GM12878 (cell line): ENCODE measurements around the gene NPFFR2. TPM values are rescaled to one million over a fixed set of nuclear protein-coding genes. Genes with fewer than 3 reads are reported as not detected.

Experiments used
- ATAC-seq: fragments of 200-7000 bp; cut with Tn5 transposase; 3 replicates; pipeline ENCODE4 v1.9.1; 2020; ENCODE audit warnings: mild to moderate bottlenecking, moderate library complexity
- BruUV-seq: library from RNA; stranded (reverse); fragments of 400-500 nt; replicated peaks from 2 replicates; lab custom pipeline; 2021; lab: Mats Ljungman, UMichigan
- CTCF ChIA-PET: fragments of 300-600 bp; sonication (Branson Sonifier 250); formaldehyde crosslinking; extraction: SDS; loops from one replicate; lab custom pipeline; 2021; ENCODE audit warnings: inconsistent platforms; lab: Yijun Ruan, JAX
- POLR2A ChIA-PET: fragments of 350-600 bp; formaldehyde crosslinking; extraction: SDS; loops from one replicate; lab custom pipeline; 2021; ENCODE audit warnings: inconsistent platforms; lab: Charles Lee
- RAD21 ChIA-PET: fragments of 300-600 bp; sonication (Branson Sonifier 250); formaldehyde crosslinking; loops from one replicate; lab custom pipeline; 2023; ENCODE audit warnings: antibody characterized with exemption; ENCODE audit not compliant: unreplicated experiment; lab: Charles Lee
- SMC1A ChIA-PET: fragments of 300-600 bp; sonication (Branson Sonifier 250); formaldehyde crosslinking; loops from one replicate; lab custom pipeline; 2023; ENCODE audit not compliant: unreplicated experiment, uncharacterized antibody; lab: Charles Lee
- DNase-seq: peaks from one replicate; pipeline ENCODE4 v3.0.0-alpha.2; 2011; ENCODE audit warnings: low read depth, low spot score
- FAIRE-seq: peaks from 3 replicates; lab custom pipeline; 2011; peaks lifted over from hg19 to GRCh38; lab: Jason Lieb, UNC
- H2AFZ ChIP-seq: 2 replicates; pipeline ENCODE4 v1.6.0; 2011; ENCODE audit warnings: low read depth, low read length, control low read depth; ENCODE audit not compliant: control insufficient read depth
- H3K27ac ChIP-seq: 2 replicates; pipeline ENCODE4 v1.5.1; 2011; ENCODE audit warnings: control low read depth; ENCODE audit not compliant: control insufficient read depth, insufficient read depth
- H3K27me3 ChIP-seq, 2 experiments: replicated peaks in 1 of 2; 2 replicates each; pipeline versions ENCODE4 v1.6.0 to v1.6.1; 2011; ENCODE audit warnings: low read length in 1 of 2; ENCODE audit not compliant: control insufficient read depth in 2 of 2, insufficient read depth in 2 of 2
- H3K36me3 ChIP-seq, 2 experiments: 2 replicates each; pipeline ENCODE4 v1.5.1; 2011; ENCODE audit warnings: low read length in 1 of 2; ENCODE audit not compliant: control insufficient read depth in 2 of 2, insufficient read depth in 2 of 2
- H3K4me1 ChIP-seq: 2 replicates; pipeline ENCODE4 v1.6.1; 2011; ENCODE audit warnings: mild to moderate bottlenecking, low read length, moderate library complexity, mixed read lengths; ENCODE audit not compliant: control insufficient read depth, insufficient read depth
- H3K4me2 ChIP-seq: 2 replicates; pipeline ENCODE4 v1.6.0; 2011; ENCODE audit warnings: control low read depth; ENCODE audit not compliant: control insufficient read depth, insufficient read depth
- H3K4me3 ChIP-seq: fragments of 200-600 bp; sonication (generic); 2 replicates; pipeline ENCODE4 v1.5.1; 2016
- H3K79me2 ChIP-seq: 2 replicates; pipeline ENCODE4 v1.6.0; 2011; ENCODE audit warnings: low read length; ENCODE audit not compliant: control insufficient read depth, insufficient read depth
- H3K9ac ChIP-seq: 2 replicates; pipeline ENCODE4 v1.8.0; 2011; ENCODE audit warnings: low read length, control low read depth, mixed read lengths; ENCODE audit not compliant: control insufficient read depth, insufficient read depth
- H3K9me3 ChIP-seq: replicated peaks from 3 replicates; pipeline ENCODE4 v1.5.1; 2011; ENCODE audit warnings: mild to moderate bottlenecking, low read length; ENCODE audit not compliant: control insufficient read depth, insufficient read depth
- H4K20me1 ChIP-seq: 2 replicates; pipeline ENCODE4 v1.6.0; 2011; ENCODE audit not compliant: control insufficient read depth, insufficient read depth
- BCL11A ChIP-seq: IDR thresholded peaks from 2 replicates; pipeline ENCODE4 v1.6.1; 2011; ENCODE audit warnings: low read depth, low read length
- CHD1 ChIP-seq: IDR thresholded peaks from 2 replicates; pipeline ENCODE4 v1.6.1; 2012; ENCODE audit warnings: low read depth, low read length, improper control_type of control experiment
- CTCF ChIP-seq, 3 experiments: IDR thresholded peaks in 2 of 3; conservative IDR thresholded peaks in 1 of 3; 2 replicates each; pipeline ENCODE4 v1.5.1; 2011; ENCODE audit warnings: low read depth in 3 of 3, low read length in 3 of 3, mild to moderate bottlenecking in 3 of 3, control low read depth in 2 of 3, moderate library complexity in 2 of 3, inconsistent platforms in 1 of 3, mixed read lengths in 1 of 3; ENCODE audit not compliant: control insufficient read depth in 2 of 3, insufficient read depth in 1 of 3; ENCODE audit errors: extremely low read depth in 1 of 3
- DPF2 ChIP-seq: fragments of 450-650 bp; IDR thresholded peaks from 2 replicates; pipeline ENCODE4 v1.6.1; 2017; ENCODE audit warnings: mild to moderate bottlenecking
- EGR1 ChIP-seq, 2 experiments: IDR thresholded peaks; 1 replicate in 1 of 2; 2 replicates in 1 of 2; pipeline ENCODE4 v1.6.1; 2011 to 2012; ENCODE audit warnings: low read depth in 2 of 2, low read length in 2 of 2, borderline replicate concordance in 1 of 2, mild to moderate bottlenecking in 1 of 2, moderate library complexity in 1 of 2
- LARP7 ChIP-seq: fragments of 450-650 bp; IDR thresholded peaks from 2 replicates; pipeline ENCODE4 v1.6.1; 2017; ENCODE audit warnings: mild to moderate bottlenecking
- NR2F1 ChIP-seq: fragments of 450-650 bp; conservative IDR thresholded peaks from 2 replicates; pipeline ENCODE4 v1.6.1; 2017; ENCODE audit warnings: mild to moderate bottlenecking
- PAX8 ChIP-seq: fragments of 450-650 bp; IDR thresholded peaks from 2 replicates; pipeline ENCODE4 v1.6.1; 2017; ENCODE audit warnings: mild to moderate bottlenecking, moderate library complexity
- PBX3 ChIP-seq: IDR thresholded peaks from 2 replicates; pipeline ENCODE4 v1.6.1; 2011; ENCODE audit warnings: mild to moderate bottlenecking, low read depth, low read length, moderate library complexity; ENCODE audit not compliant: insufficient replicate concordance
- SMAD5 ChIP-seq: IDR thresholded peaks from 2 replicates; pipeline ENCODE4 v1.6.1; 2016; ENCODE audit warnings: antibody characterized with exemption, low read depth
- SREBF1 ChIP-seq: IDR thresholded peaks from 2 replicates; pipeline ENCODE4 v1.6.1; 2012; ENCODE audit warnings: mild to moderate bottlenecking, low read length
- SUZ12 ChIP-seq: fragments of 200-600 bp; sonication (generic); IDR thresholded peaks from one replicate; pipeline ENCODE4 v1.6.1; 2018; ENCODE audit warnings: antibody characterized with exemption, mild to moderate bottlenecking; ENCODE audit not compliant: unreplicated experiment
- TCF3 ChIP-seq: IDR thresholded peaks from 2 replicates; pipeline ENCODE4 v1.6.1; 2012; ENCODE audit warnings: low read depth, mild to moderate bottlenecking, low read length, borderline replicate concordance; ENCODE audit not compliant: insufficient read depth
- YY1 ChIP-seq: IDR thresholded peaks from 2 replicates; pipeline ENCODE4 v1.6.1; 2011; ENCODE audit warnings: low read depth, mild to moderate bottlenecking, low read length
- ZZZ3 ChIP-seq: IDR thresholded peaks from 2 replicates; pipeline ENCODE4 v1.6.1; 2011; ENCODE audit warnings: low read depth; ENCODE audit not compliant: control insufficient read depth, insufficient read length
- WGBS: methylation state at CpG from one replicate; pipeline ENCODE4 v1.1.6; 2016; ENCODE audit warnings: low lambda C conversion rate; ENCODE audit not compliant: insufficient replicate concordance, insufficient coverage; ENCODE audit errors: missing lambda C conversion rate; 5-methylcytosine and 5-hydroxymethylcytosine counted together
- in situ Hi-C: fragments of 300-500 bp; cut with MboI; formaldehyde crosslinking; loops from 9 replicates; pipeline ENCODE4 v1.14.3; 2018; ENCODE audit warnings: mixed read lengths
- intact Hi-C: fragments of 100-400 bp; cut with micrococcal nuclease; formaldehyde crosslinking; loops from one replicate; pipeline ENCODE4 v1.14.2; 2022; ENCODE audit not compliant: unreplicated experiment
- polyA plus RNA-seq, 11 experiments: library from polyadenylated mRNA; depleted of rRNA in 4 of 11; unstranded in 6 of 11; stranded (reverse) in 5 of 11; fragments of >200 nt; fragmentation: Nextera tagmentation in 4 of 11; fragmentation: Illumina TruSeq in 1 of 11; extraction: Ambion mirVana in 4 of 11; extraction: Trizol in 1 of 11; gene quantifications; 1 replicate in 1 of 11; 2 replicates in 10 of 11; pipeline versions ENCODE4 v1.2.1 to v1.2.3, GENCODE V29; 2011 to 2016; ENCODE audit warnings: inconsistent platforms in 2 of 11, missing spikeins in 2 of 11, low read depth in 1 of 11
- total RNA-seq, 4 experiments: library from RNA; depleted of rRNA in 3 of 4; stranded (reverse); fragments of >200 nt in 3 of 4; fragmentation: Illumina TruSeq in 1 of 4; extraction: Trizol in 1 of 4; gene quantifications; 2 replicates each; pipeline versions ENCODE4 v1.2.1 to v1.2.3, GENCODE V29; 2013 to 2021

The NPFFR2 gene
- total and polyA plus RNA-seq, 10 of the 15 experiments (the other 5 are each of a cell fraction or from before 2014, with no cell fraction given) = not detected

DNA sequence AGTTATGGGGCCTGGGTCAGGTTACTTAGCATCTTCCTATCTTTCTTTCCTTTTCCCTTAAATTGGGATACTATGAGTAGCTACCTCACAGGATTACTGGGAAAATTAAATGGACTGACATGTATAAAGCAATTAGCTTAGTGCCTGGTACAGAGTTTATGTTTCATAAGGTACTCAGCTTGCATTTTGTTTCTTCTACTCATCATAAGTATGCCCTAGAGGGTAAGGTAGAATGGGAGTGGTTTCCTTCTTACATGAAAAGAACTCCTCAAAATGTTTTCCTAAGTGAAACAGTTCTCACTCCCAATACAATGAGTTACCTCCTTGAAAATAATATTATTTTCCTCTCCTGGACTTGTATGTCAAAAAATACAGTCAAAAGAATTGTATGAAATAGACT lies 75.7 kb downstream of the NPFFR2 start:
- H3K9me3 ChIP-seq = peaks cover 1% of the 10 kb centered on the region; the same call in 2 of the 3 replicates
- ChIA-PET RAD21 (no interaction called here), SMC1A (interaction anchor here (0.9 to 4.4 kb wide), 4 partner anchors 10 to 23 kb away, joined by 3 to 35 read pairs (median 7); no protein-coding TSS in a partner anchor), CTCF (interaction anchor here (0.9 to 2.1 kb wide), 2 partner anchors 10 to 15 kb away, joined by 3 to 9 read pairs; no protein-coding TSS in a partner anchor), POLR2A (no interaction called here)
- H3K36me3 ChIP-seq = no peaks in the 10 kb centered on the region
- in situ Hi-C loops (loop anchor here (25.0 kb wide), 1 partner anchor 1505 kb away; the partner anchor contains the start of gene RASSF6), intact Hi-C loops (no loop called here)
- H4K20me1 ChIP-seq = no peaks in the 10 kb centered on the region
- no TSS peak for BruUV-seq
- H3K79me2 ChIP-seq = no peaks in the 10 kb centered on the region
- H3K4me2 ChIP-seq = no peak overlapping the region
- no peak for ATAC-seq
- no peak overlapping the region for H3K9ac ChIP-seq
- no peak overlapping the region for H2AFZ ChIP-seq
- H3K4me3 ChIP-seq = no peak overlapping the region
- H3K4me1 ChIP-seq = no peaks in the 10 kb centered on the region
- no peak for DNase-seq
- no peak for TF ChIP-seq EGR1 (IDR thresholded peaks at IDR 0.05; ENCODE audit: borderline replicate concordance in 1 of 2, low read depth in 2 of 2, low read length in 2 of 2)
- H3K27ac ChIP-seq = no peak overlapping the region
- no peak for FAIRE-seq
- no peaks in the 10 kb centered on the region for H3K27me3 ChIP-seq

DNA sequence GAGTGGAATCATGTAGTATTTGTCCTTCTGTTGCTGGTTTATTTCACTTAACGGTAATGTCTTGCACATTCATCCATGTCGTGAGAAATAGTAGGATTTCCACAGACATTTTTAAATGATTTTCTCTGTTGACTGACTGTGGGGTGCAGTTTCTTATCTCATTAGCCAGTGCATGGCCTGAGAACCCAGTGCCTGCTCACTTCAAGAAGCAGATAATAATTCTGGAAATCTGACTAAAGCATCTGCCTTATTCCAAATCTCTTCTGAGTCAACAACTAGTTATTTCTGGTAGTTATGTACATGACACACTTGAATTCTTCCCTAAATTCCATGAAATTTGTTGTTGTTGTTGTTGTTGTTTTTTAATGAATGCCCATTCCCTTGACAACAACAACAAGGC lies 77.6 kb downstream of the NPFFR2 start:
- Histone ChIP-seq H3K79me2 (no peaks in the 10 kb centered on the region), H3K4me3 (no peak overlapping the region), H3K9me3 (peaks cover 1% of the 10 kb centered on the region; the same call in 2 of the 3 replicates), H3K4me2 (no peak overlapping the region), H4K20me1 (no peaks in the 10 kb centered on the region), H3K27ac (no peak overlapping the region), H3K9ac (no peak overlapping the region), H3K27me3 (no peaks in the 10 kb centered on the region), H3K4me1 (no peaks in the 10 kb centered on the region; the same call in 1 of the 2 replicates), H2AFZ (no peak overlapping the region), H3K36me3 (no peaks in the 10 kb centered on the region)
- ChIA-PET RAD21 (no interaction called here), POLR2A (interaction anchor here (1.5 kb wide), 1 partner anchor 24 kb away, joined by 3 read pairs; no protein-coding TSS in a partner anchor), SMC1A (interaction anchor here (1.2 to 2.0 kb wide), 3 partner anchors 10 to 109 kb away, joined by 3 to 5 read pairs (median 3); no protein-coding TSS in a partner anchor), CTCF (no interaction called here)
- DNase-seq = no peak
- FAIRE-seq = no peak
- in situ Hi-C loops (loop anchor here (25.0 kb wide), 1 partner anchor 1503 kb away; the partner anchor contains the start of gene RASSF6), intact Hi-C loops (no loop called here)
- no TSS peak for BruUV-seq
- ATAC-seq = no peak
- WGBS = 70% methylated on average over 2 of the region's 2 CpGs
- TF ChIP-seq CTCF (IDR thresholded peaks at IDR 0.05 in 2 of 3, conservative IDR thresholded peaks at IDR 0.05 in 1 of 3; ENCODE audit: control insufficient read depth in 2 of 3, extremely low read depth in 1 of 3, insufficient read depth in 1 of 3, low read depth in 3 of 3, low read length in 3 of 3) = no peak
- TF ChIP-seq ZZZ3 = no peak
- no peak for TF ChIP-seq SREBF1
- no peak for TF ChIP-seq PBX3
- TF ChIP-seq TCF3 = no peak
- TF ChIP-seq LARP7 = no peak
- TF ChIP-seq DPF2 = no peak
- no peak for TF ChIP-seq BCL11A
- no peak for TF ChIP-seq PAX8
- no peak for TF ChIP-seq NR2F1
- no peak for TF ChIP-seq YY1
- no peak for TF ChIP-seq SUZ12
- TF ChIP-seq SMAD5 = no peak
- no peak for TF ChIP-seq CHD1
